Skeletal muscle tissue (tissue), 4 donors: Measurements from ENCODE around the gene MAML1. TPM values are rescaled to one million over a fixed set of nuclear protein-coding genes. Genes with fewer than 3 reads are reported as not detected.

Experiments
- H3K27ac ChIP-seq: one replicate; pipeline ENCODE4 v1.7.0; 2013; ENCODE audit warnings: mild to moderate bottlenecking, low read depth, low read length, inconsistent platforms
- H3K27me3 ChIP-seq, 3 donors: one replicate each; pipeline ENCODE4 v1.7.0; 2013; ENCODE audit warnings: low read length in 3 of 3; ENCODE audit not compliant: control insufficient read depth in 3 of 3, insufficient read depth in 3 of 3
- H3K36me3 ChIP-seq, 3 donors: one replicate each; pipeline ENCODE4 v1.7.0; 2013; ENCODE audit warnings: low read length in 3 of 3; ENCODE audit not compliant: control insufficient read depth in 3 of 3, insufficient read depth in 3 of 3
- H3K4me1 ChIP-seq, 3 donors: one replicate each; pipeline ENCODE4 v1.7.0; 2013; ENCODE audit warnings: low read length in 3 of 3, mild to moderate bottlenecking in 3 of 3; ENCODE audit not compliant: control insufficient read depth in 3 of 3, insufficient read depth in 3 of 3
- H3K4me3 ChIP-seq, 3 donors: one replicate each; pipeline ENCODE4 v1.7.0; 2013; ENCODE audit warnings: low read length in 3 of 3
- H3K9ac ChIP-seq, 3 donors: one replicate each; pipeline ENCODE4 v1.7.0; 2013; ENCODE audit warnings: low read length in 3 of 3, mild to moderate bottlenecking in 3 of 3, moderate library complexity in 2 of 3, low read depth in 1 of 3
- H3K9me3 ChIP-seq, 3 donors: one replicate each; pipeline ENCODE4 v1.7.0; 2013; ENCODE audit warnings: low read length in 3 of 3; ENCODE audit not compliant: control insufficient read depth in 3 of 3
- total RNA-seq: library from RNA; depleted of rRNA; stranded (reverse); fragments of >200 nt; gene quantifications from one replicate; pipeline ENCODE4 v1.2.3, GENCODE V29; 2014
- donor health status: Osteomylitis.

MAML1 gene
- total RNA-seq, 1 donor from 2014 or later = 7.8 TPM

DNA sequence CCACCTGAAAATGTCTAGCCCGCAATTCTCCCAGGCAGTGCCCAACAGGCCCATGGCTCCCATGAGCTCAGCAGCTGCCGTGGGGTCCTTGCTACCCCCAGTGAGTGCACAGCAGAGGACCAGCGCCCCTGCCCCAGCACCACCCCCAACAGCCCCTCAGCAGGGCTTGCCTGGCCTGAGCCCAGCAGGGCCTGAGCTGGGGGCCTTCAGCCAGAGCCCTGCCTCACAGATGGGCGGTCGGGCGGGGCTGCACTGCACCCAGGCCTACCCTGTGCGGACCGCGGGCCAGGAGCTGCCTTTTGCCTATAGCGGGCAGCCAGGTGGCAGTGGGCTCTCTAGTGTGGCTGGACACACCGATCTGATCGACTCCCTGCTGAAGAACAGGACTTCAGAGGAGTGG, 41.8 kb downstream of the MAML1 start:
- Histone ChIP-seq H3K27me3 (no peaks in the 10 kb centered on the region), H3K4me3 (no peak overlapping the region), H3K27ac (no peak overlapping the region), H3K4me1 (no peaks in the 10 kb centered on the region), H3K9ac (peak overlapping the region in 1 of 3 donors; percentile 8), H3K9me3 (no peaks in the 10 kb centered on the region), H3K36me3 (peaks cover 59 to 78% (median 66%) of the 10 kb centered on the region in 3 donors)

DNA sequence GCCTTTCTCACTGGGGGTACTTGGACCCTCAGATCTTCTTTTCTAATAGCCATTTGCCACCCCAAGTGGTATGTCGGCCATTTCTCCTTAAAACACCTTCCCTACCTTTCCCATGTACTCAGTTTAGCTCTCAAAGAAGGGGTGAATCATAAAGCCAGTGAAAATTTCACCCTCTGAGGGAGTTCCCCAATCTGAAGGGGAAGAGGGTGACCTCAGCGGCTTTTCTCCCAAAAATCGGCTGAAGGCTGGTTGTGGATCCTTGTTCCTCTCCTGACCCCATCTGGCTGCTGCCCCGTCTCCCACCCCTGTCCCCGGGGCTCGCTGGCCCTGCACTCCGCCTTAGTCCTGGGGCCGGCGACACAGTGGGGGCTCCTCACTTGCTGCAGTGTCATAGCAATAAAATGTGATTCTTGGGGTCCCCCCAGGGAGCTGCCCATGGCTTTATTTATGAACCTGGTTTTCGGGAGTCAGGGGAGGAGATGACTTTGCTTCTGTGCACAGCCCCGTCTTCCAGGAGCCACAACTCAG, 43.9 kb downstream of the MAML1 start:
- H3K4me3 ChIP-seq = no peak overlapping the region
- H3K9ac ChIP-seq = no peak overlapping the region
- peaks cover 51 to 71% (median 58%) of the 10 kb centered on the region in 3 donors for H3K36me3 ChIP-seq
- no peaks in the 10 kb centered on the region for H3K27me3 ChIP-seq
- no peaks in the 10 kb centered on the region for H3K4me1 ChIP-seq
- no peak overlapping the region for H3K27ac ChIP-seq
- no peaks in the 10 kb centered on the region for H3K9me3 ChIP-seq

DNA sequence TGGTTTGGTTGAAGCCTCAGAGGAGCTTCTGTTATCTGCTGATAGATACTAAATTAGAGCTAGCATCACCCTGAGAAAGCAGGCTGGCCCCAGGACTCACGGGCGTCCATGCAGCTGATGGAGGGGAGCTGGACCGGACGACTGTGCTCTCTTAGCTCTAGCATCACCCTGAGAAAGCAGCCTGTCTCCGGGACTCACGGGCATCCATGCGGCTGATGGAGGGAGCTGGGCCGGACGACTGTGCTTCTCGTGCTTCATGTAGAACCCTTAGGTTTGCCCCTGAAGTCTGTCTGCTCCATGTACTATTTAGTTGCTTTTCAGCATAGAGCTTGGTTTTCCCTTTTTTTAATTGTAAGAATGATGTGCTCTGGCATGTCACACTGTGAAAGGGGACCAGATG, 44.8 kb downstream of the MAML1 start:
- no peaks in the 10 kb centered on the region for H3K9me3 ChIP-seq
- peaks cover 48 to 63% (median 53%) of the 10 kb centered on the region in 3 donors for H3K36me3 ChIP-seq
- no peaks in the 10 kb centered on the region for H3K27me3 ChIP-seq
- H3K27ac ChIP-seq = no peak overlapping the region
- no peaks in the 10 kb centered on the region for H3K4me1 ChIP-seq
- no peak overlapping the region for H3K9ac ChIP-seq
- no peak overlapping the region for H3K4me3 ChIP-seq

DNA sequence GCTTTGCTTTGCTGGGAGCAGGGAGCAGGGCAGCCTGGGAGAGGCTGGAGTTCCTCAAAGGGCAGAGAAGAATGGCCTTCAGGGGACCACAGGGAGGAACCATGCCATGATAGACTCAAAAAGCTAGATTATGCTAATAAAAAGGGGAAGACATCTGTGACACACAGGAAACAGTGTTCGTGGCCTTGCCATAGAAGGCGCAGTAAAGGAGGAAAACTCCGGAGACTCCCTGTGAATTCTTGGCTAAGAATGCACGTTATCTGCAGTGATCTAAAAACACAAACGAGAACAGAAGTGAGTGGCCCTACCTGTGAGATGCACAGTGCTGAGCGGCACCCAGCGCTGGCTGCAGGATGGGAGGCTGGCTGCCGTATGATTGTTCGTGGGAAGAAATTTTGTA, 45.3 kb downstream of the MAML1 start:
- no peak overlapping the region for H3K9ac ChIP-seq
- no peaks in the 10 kb centered on the region for H3K9me3 ChIP-seq
- no peaks in the 10 kb centered on the region for H3K4me1 ChIP-seq
- H3K36me3 ChIP-seq = peaks cover 46 to 60% (median 51%) of the 10 kb centered on the region in 3 donors
- no peaks in the 10 kb centered on the region for H3K27me3 ChIP-seq
- no peak overlapping the region for H3K27ac ChIP-seq
- no peak overlapping the region for H3K4me3 ChIP-seq

DNA sequence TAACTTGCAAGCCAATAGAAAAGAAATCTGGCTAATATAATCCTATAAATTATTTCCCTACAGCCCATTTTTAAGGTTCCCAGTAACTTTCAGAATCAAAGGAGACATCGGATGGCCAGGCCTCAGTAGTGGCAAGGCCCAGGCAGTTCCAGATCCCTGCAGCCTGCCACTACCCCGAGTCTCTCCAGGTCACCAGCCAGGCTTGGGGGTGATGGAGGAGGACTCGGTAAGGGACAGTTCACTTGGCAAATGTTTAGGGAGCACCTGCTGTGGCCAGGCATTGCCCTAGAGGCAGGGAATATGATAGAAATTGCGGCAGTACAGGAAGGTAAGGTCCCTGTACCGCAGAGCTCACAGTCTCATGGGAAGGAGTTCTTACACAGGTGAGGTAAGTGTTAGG, 46.0 kb downstream of the MAML1 start:
- H3K9ac ChIP-seq = no peak overlapping the region
- H3K9me3 ChIP-seq = no peaks in the 10 kb centered on the region
- H3K27ac ChIP-seq = no peak overlapping the region
- no peak overlapping the region for H3K4me3 ChIP-seq
- H3K27me3 ChIP-seq = no peaks in the 10 kb centered on the region
- no peaks in the 10 kb centered on the region for H3K4me1 ChIP-seq
- H3K36me3 ChIP-seq = peaks cover 44 to 54% (median 45%) of the 10 kb centered on the region in 3 donors

DNA sequence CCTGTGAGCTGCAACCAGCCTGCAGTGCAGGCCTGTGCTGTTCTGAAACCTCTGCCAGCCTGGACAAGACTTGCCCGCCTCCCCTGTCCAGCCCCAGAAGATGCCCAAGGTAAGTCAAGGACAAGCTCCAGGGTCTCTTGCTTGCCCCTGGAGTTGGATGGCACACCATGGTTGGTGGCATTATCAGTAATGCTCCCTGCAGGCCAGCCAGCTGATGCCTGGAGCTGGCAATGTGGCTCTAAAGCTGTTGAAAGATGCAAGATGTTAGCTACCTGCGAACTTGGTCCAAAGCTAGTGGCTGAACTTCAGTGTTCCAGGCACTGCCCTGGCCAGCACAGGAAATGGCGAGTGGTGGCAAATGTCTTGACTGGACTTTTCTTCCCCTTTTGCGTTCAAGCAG, 47.2 kb downstream of the MAML1 start:
- Histone ChIP-seq H3K27ac (no peak overlapping the region), H3K9me3 (no peaks in the 10 kb centered on the region), H3K9ac (no peak overlapping the region), H3K36me3 (peaks cover 34 to 42% (median 39%) of the 10 kb centered on the region in 3 donors), H3K27me3 (no peaks in the 10 kb centered on the region), H3K4me3 (no peak overlapping the region), H3K4me1 (no peaks in the 10 kb centered on the region)

DNA sequence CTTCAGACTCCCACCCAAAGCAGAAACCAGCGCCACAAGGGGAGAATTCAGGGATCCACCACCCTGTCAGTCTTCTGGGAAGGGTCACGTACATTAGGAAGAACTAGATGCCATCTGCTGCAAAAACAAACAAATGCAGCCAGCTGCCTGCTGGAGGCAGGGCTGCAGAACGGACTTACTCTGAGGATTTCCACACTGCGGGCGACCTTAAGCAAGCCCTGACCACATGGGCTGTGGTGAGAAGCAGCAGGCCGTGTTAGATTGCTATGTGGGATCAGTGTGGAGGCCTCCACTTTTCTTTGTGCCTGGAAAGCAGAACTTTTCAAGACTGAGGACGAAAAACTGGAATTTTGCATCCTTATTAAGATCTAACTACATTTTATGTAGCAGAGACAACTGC, 47.7 kb downstream of the MAML1 start:
- H3K4me1 ChIP-seq = no peaks in the 10 kb centered on the region
- H3K36me3 ChIP-seq = peaks cover 30 to 39% (median 39%) of the 10 kb centered on the region in 3 donors
- H3K9ac ChIP-seq = no peak overlapping the region
- no peak overlapping the region for H3K27ac ChIP-seq
- no peaks in the 10 kb centered on the region for H3K9me3 ChIP-seq
- H3K4me3 ChIP-seq = no peak overlapping the region
- no peaks in the 10 kb centered on the region for H3K27me3 ChIP-seq

DNA sequence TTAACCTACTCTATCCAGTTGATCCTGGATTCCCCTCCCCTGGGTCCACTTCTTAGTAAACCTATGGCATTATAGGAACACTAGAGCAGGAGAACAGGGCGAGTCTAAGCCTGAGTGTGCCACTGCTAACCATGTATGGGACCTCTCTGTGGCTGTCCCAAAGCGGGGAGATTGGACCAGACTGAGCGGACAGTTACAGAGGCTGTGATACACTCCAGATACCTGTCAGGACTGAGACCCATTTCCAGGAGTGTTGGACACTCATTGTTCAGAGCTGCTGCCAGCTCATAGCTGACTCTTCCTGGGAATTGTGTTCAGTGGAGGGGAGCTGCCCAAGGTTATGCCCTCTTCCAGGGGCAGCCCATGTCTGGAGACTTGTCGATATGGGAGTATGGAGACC, 49.2 kb downstream of the MAML1 start:
- Histone ChIP-seq H3K27me3 (no peaks in the 10 kb centered on the region), H3K36me3 (peaks cover 20 to 29% (median 27%) of the 10 kb centered on the region in 3 donors), H3K27ac (no peak overlapping the region), H3K4me3 (no peak overlapping the region), H3K9ac (no peak overlapping the region), H3K9me3 (no peaks in the 10 kb centered on the region), H3K4me1 (no peaks in the 10 kb centered on the region)

DNA sequence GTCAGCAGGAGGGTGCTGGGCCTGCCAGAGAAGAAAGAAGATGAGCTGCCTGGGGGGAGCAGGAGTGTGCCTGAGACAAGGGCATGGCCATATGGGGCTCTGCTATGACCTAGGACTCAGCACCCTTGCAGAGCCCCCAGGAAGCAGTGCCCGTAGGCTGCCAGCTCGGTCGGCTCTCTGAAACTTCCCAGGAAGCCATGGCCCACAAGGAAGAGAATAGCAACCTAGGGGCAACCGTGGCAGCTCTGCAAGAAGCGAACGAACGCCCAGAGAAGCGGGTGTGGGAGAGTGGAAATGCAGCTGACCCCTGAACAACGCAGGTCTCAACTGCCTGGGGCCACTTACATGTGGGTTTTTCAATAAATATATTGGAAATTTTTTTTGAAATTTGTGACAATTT, 50.5 kb downstream of the MAML1 start:
- no peaks in the 10 kb centered on the region for H3K9me3 ChIP-seq
- no peak overlapping the region for H3K27ac ChIP-seq
- H3K4me3 ChIP-seq = no peak overlapping the region
- H3K36me3 ChIP-seq = peaks cover 13 to 26% (median 18%) of the 10 kb centered on the region in 3 donors
- peaks cover 0 to under 1% (median 0%) of the 10 kb centered on the region in 3 donors for H3K4me1 ChIP-seq
- no peak overlapping the region for H3K9ac ChIP-seq
- H3K27me3 ChIP-seq = no peaks in the 10 kb centered on the region

DNA sequence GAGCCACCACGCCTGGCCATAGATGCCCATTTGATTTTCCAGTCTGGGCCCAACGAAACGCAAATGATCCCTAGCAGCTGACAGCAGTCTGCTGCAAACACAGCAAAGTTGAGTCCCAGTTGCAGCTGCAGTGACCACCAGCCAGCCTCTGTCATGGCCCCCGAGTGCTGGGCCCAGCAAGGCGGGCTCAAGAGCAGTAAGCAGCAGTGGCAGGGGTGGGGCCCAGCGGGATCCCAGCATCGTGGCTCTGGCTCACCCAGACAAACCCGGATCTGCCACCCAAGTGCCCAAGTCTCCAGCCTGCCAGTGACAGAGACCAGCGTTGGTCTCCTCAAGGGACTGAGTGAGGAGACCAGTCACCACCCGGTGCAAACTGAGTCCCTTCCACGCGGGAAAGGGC, 54.2 kb downstream of the MAML1 start:
- Histone ChIP-seq H3K27ac (no peak overlapping the region), H3K9ac (no peak overlapping the region), H3K4me1 (peaks cover 0 to 3% (median under 1%) of the 10 kb centered on the region in 3 donors), H3K4me3 (no peak overlapping the region), H3K27me3 (no peaks in the 10 kb centered on the region), H3K36me3 (peaks cover 0 to 8% (median 4%) of the 10 kb centered on the region in 3 donors), H3K9me3 (no peaks in the 10 kb centered on the region)
